Body of pancreas (tissue), 4 donors: Measurements from ENCODE around the gene HMCN2.

ENCODE experiments used
- POLR2A ChIP-seq, 3 donors: fragments of 450-650 bp; IDR thresholded peaks; one replicate each; pipeline ENCODE4 v1.6.1; 2016; ENCODE audit warnings: antibody characterized with exemption in 3 of 3, mild to moderate bottlenecking in 2 of 3
- TF ChIP-seq, protein P1 (sequence below), 7 experiments: fragments of 450-650 bp in 4 of 7; fragments of 200-600 bp in 3 of 7; sonication (generic) in 3 of 7; IDR thresholded peaks; one replicate each; pipeline ENCODE4 v1.5.1; 2016 to 2019; ENCODE audit warnings: antibody characterized with exemption in 7 of 7

DNA sequence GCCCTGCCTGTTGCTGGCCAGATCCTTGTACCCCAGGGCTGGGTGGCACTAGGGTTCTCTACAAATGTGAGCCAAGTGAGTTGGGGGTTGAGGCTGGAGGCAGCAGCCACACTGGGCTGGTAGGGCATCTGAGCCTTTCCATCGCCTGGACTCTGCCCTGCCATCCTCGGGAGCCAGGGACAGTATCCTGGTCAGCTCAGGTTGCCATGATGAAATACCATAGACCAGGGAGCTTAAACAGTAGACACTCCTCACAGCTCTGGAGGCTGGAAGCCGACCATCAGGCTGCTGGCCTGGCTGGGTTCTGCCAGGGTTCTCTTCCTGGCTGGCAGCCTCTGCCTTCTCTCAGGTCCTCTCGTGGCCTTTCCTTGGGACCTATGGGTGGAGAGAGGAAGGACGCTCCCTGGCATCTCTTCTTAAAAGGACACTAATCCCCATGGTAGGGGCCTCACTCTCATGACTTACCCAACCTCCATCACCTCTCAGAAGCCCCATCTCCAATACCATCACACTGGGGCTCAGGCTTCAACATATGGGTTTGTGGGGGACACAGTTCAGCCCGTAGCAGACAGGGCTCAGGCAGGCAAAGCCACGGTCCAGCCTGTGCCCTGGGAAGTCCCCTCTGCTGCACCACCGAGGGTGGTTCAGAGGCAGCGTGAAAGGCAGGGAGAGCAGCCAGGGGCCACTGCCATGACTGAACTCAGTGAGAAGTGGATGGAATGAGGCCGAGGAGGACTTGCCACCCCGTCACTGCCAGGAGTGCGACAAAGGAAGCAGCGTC, 50.1 kb downstream of the HMCN2 start:
- TF ChIP-seq, protein P1, sequence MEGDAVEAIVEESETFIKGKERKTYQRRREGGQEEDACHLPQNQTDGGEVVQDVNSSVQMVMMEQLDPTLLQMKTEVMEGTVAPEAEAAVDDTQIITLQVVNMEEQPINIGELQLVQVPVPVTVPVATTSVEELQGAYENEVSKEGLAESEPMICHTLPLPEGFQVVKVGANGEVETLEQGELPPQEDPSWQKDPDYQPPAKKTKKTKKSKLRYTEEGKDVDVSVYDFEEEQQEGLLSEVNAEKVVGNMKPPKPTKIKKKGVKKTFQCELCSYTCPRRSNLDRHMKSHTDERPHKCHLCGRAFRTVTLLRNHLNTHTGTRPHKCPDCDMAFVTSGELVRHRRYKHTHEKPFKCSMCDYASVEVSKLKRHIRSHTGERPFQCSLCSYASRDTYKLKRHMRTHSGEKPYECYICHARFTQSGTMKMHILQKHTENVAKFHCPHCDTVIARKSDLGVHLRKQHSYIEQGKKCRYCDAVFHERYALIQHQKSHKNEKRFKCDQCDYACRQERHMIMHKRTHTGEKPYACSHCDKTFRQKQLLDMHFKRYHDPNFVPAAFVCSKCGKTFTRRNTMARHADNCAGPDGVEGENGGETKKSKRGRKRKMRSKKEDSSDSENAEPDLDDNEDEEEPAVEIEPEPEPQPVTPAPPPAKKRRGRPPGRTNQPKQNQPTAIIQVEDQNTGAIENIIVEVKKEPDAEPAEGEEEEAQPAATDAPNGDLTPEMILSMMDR (IDR thresholded peaks at IDR 0.05): no peak
- TF ChIP-seq POLR2A (IDR thresholded peaks at IDR 0.05): no peak
